Ascending aorta (tissue), 2 donors: ENCODE measurements around the gene SPEF1. TPM values are rescaled to one million over a fixed set of nuclear protein-coding genes. Genes with fewer than 3 reads are reported as not detected.

Experiments
- DNase-seq, 2 donors: peaks; one replicate each; pipeline ENCODE4 v3.0.0-alpha.2; 2019; ENCODE audit warnings: low spot score in 2 of 2
- H3K27ac ChIP-seq, 2 donors: fragments of 200-600 bp; sonication (generic); one replicate each; pipeline ENCODE4 v1.5.1; 2016 to 2017; ENCODE audit warnings: mild to moderate bottlenecking in 1 of 2
- H3K27me3 ChIP-seq: fragments of 200-600 bp; sonication (generic); one replicate; pipeline ENCODE4 v1.5.1; 2017
- H3K36me3 ChIP-seq, 2 donors: fragments of 200-600 bp; sonication (generic); one replicate each; pipeline ENCODE4 v1.5.1; 2016
- H3K4me1 ChIP-seq, 2 donors: fragments of 200-600 bp; sonication (generic); one replicate each; pipeline ENCODE4 v1.5.1; 2016 to 2017; ENCODE audit warnings: mild to moderate bottlenecking in 1 of 2
- H3K4me3 ChIP-seq, 2 donors: fragments of 200-600 bp; sonication (generic); one replicate each; pipeline ENCODE4 v1.5.1; 2016 to 2017; ENCODE audit warnings: mild to moderate bottlenecking in 1 of 2
- H3K9me3 ChIP-seq, 2 donors: fragments of 200-600 bp; sonication (generic); one replicate each; pipeline ENCODE4 v1.5.1; 2016
- CTCF ChIP-seq, 3 experiments: fragments of 200-600 bp in 2 of 3; fragments of 450-650 bp in 1 of 3; sonication (generic) in 2 of 3; IDR thresholded peaks; one replicate each; pipeline ENCODE4 v1.5.1; 2016 to 2019; ENCODE audit warnings: antibody characterized with exemption in 3 of 3, mild to moderate bottlenecking in 1 of 3, moderate library complexity in 1 of 3
- intact Hi-C: fragments of 100-400 bp; cut with DNase I; formaldehyde crosslinking; loops from one replicate; pipeline ENCODE4 v1.15.1; 2023
- total RNA-seq: library from RNA; depleted of rRNA; stranded (reverse); fragments of >200 nt; gene quantifications from one replicate; pipeline ENCODE4 v1.1.0, GENCODE V29; 2016

SPEF1 gene
- total RNA-seq, 1 donor from 2014 or later = not detected

GRCh38 chr20:3818155-3819151 is 37.2 kb upstream of the SPEF1 start:
- H3K4me3 ChIP-seq = no peak overlapping the region
- no peaks in the 10 kb centered on the region for H3K9me3 ChIP-seq
- intact Hi-C loops = no loop called here
- H3K36me3 ChIP-seq = peaks cover under 1 to 11% of the 10 kb centered on the region in 2 donors
- peak overlapping the region; percentile 29 to 67 for H3K27ac ChIP-seq
- no peaks in the 10 kb centered on the region for H3K27me3 ChIP-seq
- peaks cover 3 to 16% of the 10 kb centered on the region in 2 donors for H3K4me1 ChIP-seq
- TF ChIP-seq CTCF (IDR thresholded peaks at IDR 0.05) = peak; percentile 27 to 51 (median 41)
- peak in 1 of 2 donors; percentile 80 for DNase-seq

GRCh38 chr20:3815703-3816315 is 34.6 kb upstream of the SPEF1 start:
- Histone ChIP-seq H3K4me1 (peaks cover 2 to 22% of the 10 kb centered on the region in 2 donors), H3K4me3 (no peak overlapping the region), H3K27me3 (no peaks in the 10 kb centered on the region), H3K36me3 (no peaks in the 10 kb centered on the region), H3K27ac (no peak overlapping the region), H3K9me3 (no peaks in the 10 kb centered on the region)
- no peak for DNase-seq
- intact Hi-C loops = no loop called here
- TF ChIP-seq CTCF (IDR thresholded peaks at IDR 0.05) = no peak

GRCh38 chr20:3814928-3815495 is 33.8 kb upstream of the SPEF1 start:
- Histone ChIP-seq H3K27me3 (no peaks in the 10 kb centered on the region), H3K9me3 (no peaks in the 10 kb centered on the region), H3K4me3 (no peak overlapping the region), H3K36me3 (no peaks in the 10 kb centered on the region), H3K4me1 (peaks cover 6 to 26% of the 10 kb centered on the region in 2 donors), H3K27ac (no peak overlapping the region)
- intact Hi-C loops = loop anchor here (5.0 kb wide), 1 partner anchor 257 kb away; no protein-coding TSS in a partner anchor
- TF ChIP-seq CTCF (IDR thresholded peaks at IDR 0.05) = no peak
- DNase-seq = no peak

GRCh38 chr20:3813848-3814581 is 32.8 kb upstream of the SPEF1 start:
- no peak overlapping the region for H3K4me3 ChIP-seq
- peaks cover 6 to 19% of the 10 kb centered on the region in 2 donors for H3K4me1 ChIP-seq
- intact Hi-C loops = loop anchor here (5.0 kb wide), 1 partner anchor 258 kb away; no protein-coding TSS in a partner anchor
- no peaks in the 10 kb centered on the region for H3K36me3 ChIP-seq
- H3K9me3 ChIP-seq = no peaks in the 10 kb centered on the region
- peak overlapping the region in 1 of 2 donors; percentile 88 for H3K27ac ChIP-seq
- TF ChIP-seq CTCF (IDR thresholded peaks at IDR 0.05) = no peak
- no peaks in the 10 kb centered on the region for H3K27me3 ChIP-seq
- DNase-seq = no peak
